Neural cell (in vitro differentiated cells): ENCODE data around the gene ROGDI.

ENCODE experiments used
- EP300 ChIP-seq: fragments of 450-650 bp; conservative IDR thresholded peaks from 2 replicates; pipeline ENCODE4 v1.6.1; 2014; ENCODE audit warnings: antibody characterized with exemption, mild to moderate bottlenecking, moderate library complexity; ENCODE audit not compliant: poor library complexity, severe bottlenecking
- EZH2 ChIP-seq: fragments of 200-600, 300-800 bp; shearing (Covaris generic), sonication (generic); IDR thresholded peaks from 2 replicates; pipeline ENCODE4 v1.6.1; 2014; ENCODE audit warnings: antibody characterized with exemption, low read length, borderline replicate concordance, mild to moderate bottlenecking; ENCODE audit not compliant: insufficient read depth, poor library complexity, severe bottlenecking
- MXI1 ChIP-seq: fragments of 450-650 bp; conservative IDR thresholded peaks from 2 replicates; pipeline ENCODE4 v1.6.1; 2014; ENCODE audit warnings: antibody characterized with exemption, mild to moderate bottlenecking; ENCODE audit not compliant: poor library complexity, severe bottlenecking
- POLR2AphosphoS5 ChIP-seq: IDR thresholded peaks from 2 replicates; pipeline ENCODE4 v1.6.1; 2012
- RAD21 ChIP-seq: fragments of 450-650 bp; conservative IDR thresholded peaks from 2 replicates; pipeline ENCODE4 v1.6.1; 2014; ENCODE audit warnings: antibody characterized with exemption, mild to moderate bottlenecking, moderate library complexity
- SMC3 ChIP-seq: fragments of 450-650 bp; conservative IDR thresholded peaks from 2 replicates; pipeline ENCODE4 v1.6.1; 2014; ENCODE audit warnings: antibody characterized with exemption, mild to moderate bottlenecking, moderate library complexity; ENCODE audit not compliant: poor library complexity
- TF ChIP-seq, protein P1 (sequence below): fragments of 450-650 bp; IDR thresholded peaks from 2 replicates; pipeline ENCODE4 v1.5.1; 2014; ENCODE audit warnings: antibody characterized with exemption, mild to moderate bottlenecking, moderate library complexity; ENCODE audit not compliant: poor library complexity, severe bottlenecking
- TF ChIP-seq, protein P2 (sequence below): IDR thresholded peaks from 2 replicates; pipeline ENCODE4 v1.6.1; 2012; ENCODE audit warnings: borderline replicate concordance

DNA sequence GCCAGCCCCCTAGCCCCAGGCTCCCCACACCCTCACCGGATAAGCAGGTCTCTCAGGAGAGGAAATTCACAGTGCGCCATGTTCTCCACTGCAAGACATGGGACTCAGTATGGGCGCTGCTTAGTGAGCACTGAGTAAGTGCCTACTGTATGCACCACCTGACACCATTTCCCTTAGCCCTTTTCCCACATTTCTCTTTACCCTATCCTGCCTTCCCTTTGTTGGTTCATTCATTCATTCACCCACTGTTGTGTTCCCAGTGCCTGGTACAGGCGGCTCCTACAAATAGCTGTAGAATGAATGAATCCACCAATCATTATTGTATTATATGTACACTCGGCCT is 24.4 kb downstream of the ROGDI start:
- TF ChIP-seq, protein P1, sequence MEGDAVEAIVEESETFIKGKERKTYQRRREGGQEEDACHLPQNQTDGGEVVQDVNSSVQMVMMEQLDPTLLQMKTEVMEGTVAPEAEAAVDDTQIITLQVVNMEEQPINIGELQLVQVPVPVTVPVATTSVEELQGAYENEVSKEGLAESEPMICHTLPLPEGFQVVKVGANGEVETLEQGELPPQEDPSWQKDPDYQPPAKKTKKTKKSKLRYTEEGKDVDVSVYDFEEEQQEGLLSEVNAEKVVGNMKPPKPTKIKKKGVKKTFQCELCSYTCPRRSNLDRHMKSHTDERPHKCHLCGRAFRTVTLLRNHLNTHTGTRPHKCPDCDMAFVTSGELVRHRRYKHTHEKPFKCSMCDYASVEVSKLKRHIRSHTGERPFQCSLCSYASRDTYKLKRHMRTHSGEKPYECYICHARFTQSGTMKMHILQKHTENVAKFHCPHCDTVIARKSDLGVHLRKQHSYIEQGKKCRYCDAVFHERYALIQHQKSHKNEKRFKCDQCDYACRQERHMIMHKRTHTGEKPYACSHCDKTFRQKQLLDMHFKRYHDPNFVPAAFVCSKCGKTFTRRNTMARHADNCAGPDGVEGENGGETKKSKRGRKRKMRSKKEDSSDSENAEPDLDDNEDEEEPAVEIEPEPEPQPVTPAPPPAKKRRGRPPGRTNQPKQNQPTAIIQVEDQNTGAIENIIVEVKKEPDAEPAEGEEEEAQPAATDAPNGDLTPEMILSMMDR, result no peak
- TF ChIP-seq MXI1, result no peak
- no peak for TF ChIP-seq EP300
- no peak for TF ChIP-seq POLR2AphosphoS5
- TF ChIP-seq RAD21, result no peak
- TF ChIP-seq EZH2, result no peak
- TF ChIP-seq, protein P2, sequence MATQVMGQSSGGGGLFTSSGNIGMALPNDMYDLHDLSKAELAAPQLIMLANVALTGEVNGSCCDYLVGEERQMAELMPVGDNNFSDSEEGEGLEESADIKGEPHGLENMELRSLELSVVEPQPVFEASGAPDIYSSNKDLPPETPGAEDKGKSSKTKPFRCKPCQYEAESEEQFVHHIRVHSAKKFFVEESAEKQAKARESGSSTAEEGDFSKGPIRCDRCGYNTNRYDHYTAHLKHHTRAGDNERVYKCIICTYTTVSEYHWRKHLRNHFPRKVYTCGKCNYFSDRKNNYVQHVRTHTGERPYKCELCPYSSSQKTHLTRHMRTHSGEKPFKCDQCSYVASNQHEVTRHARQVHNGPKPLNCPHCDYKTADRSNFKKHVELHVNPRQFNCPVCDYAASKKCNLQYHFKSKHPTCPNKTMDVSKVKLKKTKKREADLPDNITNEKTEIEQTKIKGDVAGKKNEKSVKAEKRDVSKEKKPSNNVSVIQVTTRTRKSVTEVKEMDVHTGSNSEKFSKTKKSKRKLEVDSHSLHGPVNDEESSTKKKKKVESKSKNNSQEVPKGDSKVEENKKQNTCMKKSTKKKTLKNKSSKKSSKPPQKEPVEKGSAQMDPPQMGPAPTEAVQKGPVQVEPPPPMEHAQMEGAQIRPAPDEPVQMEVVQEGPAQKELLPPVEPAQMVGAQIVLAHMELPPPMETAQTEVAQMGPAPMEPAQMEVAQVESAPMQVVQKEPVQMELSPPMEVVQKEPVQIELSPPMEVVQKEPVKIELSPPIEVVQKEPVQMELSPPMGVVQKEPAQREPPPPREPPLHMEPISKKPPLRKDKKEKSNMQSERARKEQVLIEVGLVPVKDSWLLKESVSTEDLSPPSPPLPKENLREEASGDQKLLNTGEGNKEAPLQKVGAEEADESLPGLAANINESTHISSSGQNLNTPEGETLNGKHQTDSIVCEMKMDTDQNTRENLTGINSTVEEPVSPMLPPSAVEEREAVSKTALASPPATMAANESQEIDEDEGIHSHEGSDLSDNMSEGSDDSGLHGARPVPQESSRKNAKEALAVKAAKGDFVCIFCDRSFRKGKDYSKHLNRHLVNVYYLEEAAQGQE, result no peak
- no peak for TF ChIP-seq SMC3
